ENCODE data around the gene CTDP1.
"Not testable (repeated sequence)": the region's sequence is repeated elsewhere in the genome, so short reads cannot be mapped to it uniquely, and the experiment has no call there.

CTDP1 gene

GRCh38 chr18:79730804-79731203 is 51.2 kb downstream of the CTDP1 start:
- no peak for TF ChIP-seq CTCF (IDR thresholded peaks at IDR 0.05; ENCODE audit: borderline replicate concordance, control extremely low read depth, extremely low read depth, insufficient read depth, missing control alignments)
- no peak for DNase-seq (ENCODE audit: low spot score)
- in situ Hi-C loops (cut with MboI; ENCODE audit: low sequenced_read_pairs, unreplicated experiment): no loop called here

DNA sequence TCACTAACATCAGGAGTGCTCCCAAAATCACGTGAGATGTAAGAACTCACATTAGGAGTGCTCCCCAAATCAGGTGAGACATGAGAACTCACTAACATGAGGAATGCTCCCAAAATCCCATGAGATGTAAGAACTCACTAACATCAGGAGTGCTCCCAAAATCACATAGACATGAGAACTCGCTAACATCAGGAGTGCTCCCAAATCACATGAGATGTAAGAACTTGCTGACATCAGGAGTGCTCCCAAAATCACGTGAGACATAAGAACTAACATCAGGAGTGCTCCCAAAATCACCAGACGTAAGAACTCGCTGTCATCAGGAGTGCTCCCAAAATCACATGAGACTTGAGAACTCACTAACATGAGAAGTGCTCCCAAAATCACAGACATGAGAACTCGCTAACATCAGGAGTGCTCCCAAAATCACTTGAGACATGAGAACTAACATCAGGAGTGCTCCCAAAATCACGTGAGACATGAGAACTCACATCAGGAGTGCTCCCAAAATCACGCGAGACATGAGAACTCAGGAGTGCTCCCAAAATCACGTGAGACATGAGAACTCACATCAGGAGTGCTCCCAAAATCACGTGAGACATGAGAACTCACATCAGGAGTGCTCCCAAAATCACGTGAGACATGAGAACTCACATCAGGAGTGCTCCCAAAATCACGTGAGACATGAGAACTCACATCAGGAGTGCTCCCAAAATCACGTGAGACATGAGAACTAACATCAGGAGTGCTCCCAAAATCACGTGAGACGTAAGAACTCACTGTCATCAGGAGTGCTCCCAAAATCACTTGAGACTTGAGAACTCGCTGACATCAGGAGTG is 52.5 kb downstream of the CTDP1 start:
- in situ Hi-C loops (cut with MboI; ENCODE audit: low sequenced_read_pairs, unreplicated experiment); DNase-seq (ENCODE audit: low spot score): not testable (repeated sequence)

DNA sequence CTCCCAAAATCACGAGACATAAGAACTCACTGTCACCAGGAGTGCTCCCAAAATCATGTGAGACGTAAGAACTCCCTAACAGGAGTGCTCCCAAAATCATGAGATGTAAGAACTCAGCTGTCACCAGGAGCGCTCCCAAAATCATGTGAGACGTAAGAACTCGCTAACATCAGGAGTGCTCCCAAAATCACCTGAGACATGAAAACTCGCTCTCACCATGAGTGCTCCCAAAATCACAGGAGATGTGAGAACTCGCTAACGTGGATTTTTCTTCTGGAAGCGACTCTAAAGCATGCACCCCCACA is 53.1 kb downstream of the CTDP1 start:
- in situ Hi-C loops (cut with MboI; ENCODE audit: low sequenced_read_pairs, unreplicated experiment): no loop called here
- DNase-seq (ENCODE audit: low spot score): no peak
- TF ChIP-seq CTCF (IDR thresholded peaks at IDR 0.05; ENCODE audit: borderline replicate concordance, control extremely low read depth, extremely low read depth, insufficient read depth, missing control alignments): no peak

- in situ Hi-C loops (cut with MboI; ENCODE audit: low sequenced_read_pairs, unreplicated experiment): no loop called here
- no peak for TF ChIP-seq CTCF (IDR thresholded peaks at IDR 0.05; ENCODE audit: borderline replicate concordance, control extremely low read depth, extremely low read depth, insufficient read depth, missing control alignments)
- DNase-seq (ENCODE audit: low spot score): no peak
Observed at GRCh38 chr18:79733135-79733701, 53.6 kb downstream of the CTDP1 start.

- no peak for TF ChIP-seq CTCF (IDR thresholded peaks at IDR 0.05; ENCODE audit: borderline replicate concordance, control extremely low read depth, extremely low read depth, insufficient read depth, missing control alignments)
- no peak for DNase-seq (ENCODE audit: low spot score)
- in situ Hi-C loops (cut with MboI; ENCODE audit: low sequenced_read_pairs, unreplicated experiment): no loop called here
Observed at GRCh38 chr18:79733986-79734770, 54.6 kb downstream of the CTDP1 start.

GRCh38 chr18:79735071-79735980 is 55.7 kb downstream of the CTDP1 start:
- TF ChIP-seq CTCF (IDR thresholded peaks at IDR 0.05; ENCODE audit: borderline replicate concordance, control extremely low read depth, extremely low read depth, insufficient read depth, missing control alignments): no peak
- in situ Hi-C loops (cut with MboI; ENCODE audit: low sequenced_read_pairs, unreplicated experiment): no loop called here

More at GRCh38 chr18:79735071-79735980, 55.7 kb downstream of the CTDP1 start:
- no peak for DNase-seq (ENCODE audit: low spot score)

Measured in GM13976 (cell line).